Osteoblast (primary cell): ENCODE measurements around the gene DCLK1. TPM values are rescaled to one million over a fixed set of nuclear protein-coding genes. Genes with fewer than 3 reads are reported as not detected.

Experiments used
- DNase-seq: peaks from one replicate; pipeline ENCODE4 v3.0.0; 2011; ENCODE audit warnings: low spot score, mixed read lengths; ENCODE audit not compliant: insufficient read length; ENCODE audit errors: missing footprints
- H2AFZ ChIP-seq: 2 replicates; pipeline ENCODE4 v1.6.0; 2011; ENCODE audit warnings: mild to moderate bottlenecking, low read length
- H3K27ac ChIP-seq: 2 replicates; pipeline ENCODE4 v1.5.1; 2011; ENCODE audit warnings: mild to moderate bottlenecking, low read depth, low read length, moderate library complexity
- H3K27me3 ChIP-seq: 2 replicates; pipeline ENCODE4 v1.6.0; 2012; ENCODE audit warnings: mild to moderate bottlenecking, control low read depth, inconsistent platforms, low read length, moderate library complexity; ENCODE audit not compliant: insufficient read depth
- H3K36me3 ChIP-seq: 2 replicates; pipeline ENCODE4 v1.5.1; 2011; ENCODE audit warnings: mild to moderate bottlenecking, low read length, control low read depth, moderate library complexity; ENCODE audit not compliant: insufficient read depth
- H3K4me1 ChIP-seq: 2 replicates; pipeline ENCODE4 v1.5.1; 2011; ENCODE audit warnings: mild to moderate bottlenecking, low read length, control low read depth, moderate library complexity; ENCODE audit not compliant: insufficient read depth
- H3K4me2 ChIP-seq: 2 replicates; pipeline ENCODE4 v1.6.0; 2011; ENCODE audit warnings: mild to moderate bottlenecking, low read length; ENCODE audit not compliant: insufficient read depth
- H3K4me3 ChIP-seq: fragments of 200-600 bp; sonication (generic); 3 replicates; pipeline ENCODE4 v1.5.1; 2012; ENCODE audit warnings: mild to moderate bottlenecking, low read length, inconsistent platforms; ENCODE audit not compliant: insufficient read depth
- H3K79me2 ChIP-seq: 2 replicates; pipeline ENCODE4 v1.6.0; 2012; ENCODE audit warnings: mild to moderate bottlenecking, low read length, control low read depth, inconsistent platforms; ENCODE audit not compliant: insufficient read depth
- H3K9me3 ChIP-seq: 2 replicates; pipeline ENCODE4 v1.5.1; 2011; ENCODE audit warnings: low read depth, low read length, control low read depth
- H4K20me1 ChIP-seq: 2 replicates; pipeline ENCODE4 v1.6.0; 2012; ENCODE audit warnings: mild to moderate bottlenecking, low read length, control low read depth; ENCODE audit not compliant: insufficient read depth
- CTCF ChIP-seq: IDR thresholded peaks from 2 replicates; pipeline ENCODE4 v1.5.1; 2011; ENCODE audit warnings: mild to moderate bottlenecking, low read depth, low read length, moderate library complexity; ENCODE audit errors: extremely low read depth
- total RNA-seq: library from RNA; depleted of rRNA; stranded (reverse); fragments of >200 nt; gene quantifications from 2 replicates; pipeline ENCODE4 v1.2.3, GENCODE V29; 2012

The DCLK1 gene
- total RNA-seq, 1 donor, result 132 TPM

- no peak for DNase-seq
These were observed 239.4 kb downstream of the DCLK1 start for GRCh38 chr13:35891507-35892441.

GRCh38 chr13:35889560-35889959, 241.6 kb downstream of the DCLK1 start:
- no peak for DNase-seq
- Histone ChIP-seq H3K36me3 (no peaks in the 10 kb centered on the region), H3K4me2 (peak overlapping the region; percentile 28), H3K27me3 (no peaks in the 10 kb centered on the region), H3K9me3 (no peaks in the 10 kb centered on the region), H4K20me1 (no peaks in the 10 kb centered on the region), H3K4me3 (no peak overlapping the region), H3K27ac (no peak overlapping the region), H3K79me2 (no peaks in the 10 kb centered on the region), H3K4me1 (peaks cover 28% of the 10 kb centered on the region), H2AFZ (no peak overlapping the region)
- TF ChIP-seq CTCF, result no peak

More at GRCh38 chr13:35891507-35892441, 239.4 kb downstream of the DCLK1 start:
- peak overlapping the region; percentile 29 for H3K27ac ChIP-seq
- H3K9me3 ChIP-seq, result no peaks in the 10 kb centered on the region
- peak overlapping the region; percentile 52 for H3K4me2 ChIP-seq
- H3K36me3 ChIP-seq, result no peaks in the 10 kb centered on the region
- TF ChIP-seq CTCF, result no peak
- H3K4me1 ChIP-seq, result peaks cover 28% of the 10 kb centered on the region
- no peaks in the 10 kb centered on the region for H4K20me1 ChIP-seq
- H3K27me3 ChIP-seq, result no peaks in the 10 kb centered on the region
- peak overlapping the region; percentile 8 for H3K4me3 ChIP-seq
- H2AFZ ChIP-seq, result peak overlapping the region; percentile 8
- no peaks in the 10 kb centered on the region for H3K79me2 ChIP-seq

- H3K9me3 ChIP-seq, result no peaks in the 10 kb centered on the region
- no peaks in the 10 kb centered on the region for H3K27me3 ChIP-seq
- no peak for DNase-seq
- no peak overlapping the region for H3K27ac ChIP-seq
- H3K4me1 ChIP-seq, result peaks cover 28% of the 10 kb centered on the region
- no peaks in the 10 kb centered on the region for H4K20me1 ChIP-seq
- no peak overlapping the region for H3K4me2 ChIP-seq
- no peaks in the 10 kb centered on the region for H3K36me3 ChIP-seq
- no peak overlapping the region for H3K4me3 ChIP-seq
- no peak overlapping the region for H2AFZ ChIP-seq
- no peak for TF ChIP-seq CTCF
- H3K79me2 ChIP-seq, result no peaks in the 10 kb centered on the region
These were observed 242.2 kb downstream of the DCLK1 start for GRCh38 chr13:35888981-35889380.

GRCh38 chr13:35888457-35888883, 242.7 kb downstream of the DCLK1 start:
- Histone ChIP-seq H3K4me3 (no peak overlapping the region), H3K79me2 (no peaks in the 10 kb centered on the region), H3K4me1 (peaks cover 28% of the 10 kb centered on the region), H4K20me1 (no peaks in the 10 kb centered on the region), H2AFZ (no peak overlapping the region), H3K27ac (no peak overlapping the region), H3K36me3 (no peaks in the 10 kb centered on the region), H3K9me3 (no peaks in the 10 kb centered on the region), H3K4me2 (no peak overlapping the region), H3K27me3 (no peaks in the 10 kb centered on the region)
- no peak for DNase-seq
- no peak for TF ChIP-seq CTCF
